B cell (primary cell): ENCODE data around the gene LCT. TPM values are rescaled to one million over a fixed set of nuclear protein-coding genes. Genes with fewer than 3 reads are reported as not detected.

Source experiments
- ATAC-seq: fragments of 200-7000 bp; cut with Tn5 transposase; one replicate; pipeline ENCODE4 v1.10.0; 2021; ENCODE audit warnings: low read depth, mild to moderate bottlenecking, moderate number of reproducible peaks, moderate library complexity
- CTCF ChIA-PET: fragments of 350-600 bp; sonication (Branson Sonifier 250); formaldehyde crosslinking; loops from one replicate; lab custom pipeline; 2021; ENCODE audit warnings: antibody characterized with exemption, inconsistent platforms; lab: Charles Lee
- POLR2A ChIA-PET: fragments of 350-600 bp; sonication (Branson Sonifier 250); formaldehyde crosslinking; loops from one replicate; lab custom pipeline; 2021; ENCODE audit warnings: antibody characterized with exemption; lab: Charles Lee
- DNase-seq: peaks from one replicate; pipeline ENCODE4 v3.0.0; 2013
- H2AFZ ChIP-seq: 2 replicates; pipeline ENCODE4 v1.6.1; 2012; ENCODE audit warnings: mild to moderate bottlenecking, low read depth, low read length; ENCODE audit not compliant: insufficient read depth, poor library complexity, severe bottlenecking
- H3K27ac ChIP-seq, 2 donors: 1 replicate in 1 of 2; 2 replicates in 1 of 2; pipeline ENCODE4 v1.5.1; 2012 to 2013; ENCODE audit warnings: low read length in 2 of 2, mild to moderate bottlenecking in 2 of 2, moderate library complexity in 1 of 2
- H3K27me3 ChIP-seq, 4 experiments: fragments of 200-600 bp in 1 of 4; sonication (generic) in 1 of 4; replicated peaks in 1 of 4; 1 replicate in 2 of 4; 2 replicates in 2 of 4; pipeline versions ENCODE4 v1.6.1 to v1.7.0; 2013 to 2016; ENCODE audit warnings: low read length in 3 of 4, mild to moderate bottlenecking in 2 of 4, mixed read lengths in 1 of 4, moderate library complexity in 1 of 4; ENCODE audit not compliant: insufficient read depth in 4 of 4, control insufficient read depth in 3 of 4; ENCODE audit errors: control extremely low read depth in 1 of 4
- H3K36me3 ChIP-seq, 2 experiments: replicated peaks in 1 of 2; 1 replicate in 1 of 2; 2 replicates in 1 of 2; pipeline versions ENCODE4 v1.6.1 to v1.7.1; 2013; ENCODE audit warnings: low read length in 1 of 2; ENCODE audit not compliant: insufficient read depth in 2 of 2, control insufficient read depth in 1 of 2; ENCODE audit errors: control extremely low read depth in 1 of 2, extremely low read depth in 1 of 2
- H3K4me1 ChIP-seq, 2 donors: fragments of 200-600 bp in 1 of 2; sonication (generic) in 1 of 2; 1 replicate in 1 of 2; 2 replicates in 1 of 2; pipeline versions ENCODE4 v1.5.1 to v1.6.1; 2013 to 2017; ENCODE audit warnings: low read length in 2 of 2; ENCODE audit not compliant: control insufficient read depth in 2 of 2, insufficient read depth in 2 of 2
- H3K4me2 ChIP-seq: replicated peaks from 2 replicates; pipeline ENCODE3; 2012; ENCODE audit warnings: mild to moderate bottlenecking, low read depth, low read length; ENCODE audit not compliant: poor library complexity, severe bottlenecking
- H3K4me3 ChIP-seq, 5 experiments: fragments of 200-600 bp in 1 of 5; sonication (generic) in 1 of 5; 1 replicate in 3 of 5; 2 replicates in 2 of 5; pipeline versions ENCODE4 v1.5.1 to v1.7.0; 2011 to 2016; ENCODE audit warnings: low read length in 4 of 5, mild to moderate bottlenecking in 4 of 5, low read depth in 2 of 5, control low read depth in 1 of 5, moderate library complexity in 1 of 5; ENCODE audit not compliant: insufficient read depth in 1 of 5; ENCODE audit errors: control extremely low read depth in 1 of 5, extremely low read depth in 1 of 5
- H3K79me2 ChIP-seq: fragments of 200-600 bp; sonication (generic); one replicate; pipeline ENCODE4 v1.6.0; 2016; ENCODE audit warnings: low read length; ENCODE audit not compliant: control insufficient read depth, insufficient read depth
- H3K9ac ChIP-seq: fragments of 200-600 bp; sonication (generic); 2 replicates; pipeline ENCODE4 v1.6.1; 2017; ENCODE audit warnings: mild to moderate bottlenecking, low read length, moderate library complexity
- H3K9me3 ChIP-seq, 3 donors: one replicate each; pipeline versions ENCODE4 v1.6.1 to v1.7.1; 2013; ENCODE audit warnings: low read length in 2 of 3; ENCODE audit not compliant: control insufficient read depth in 2 of 3, insufficient read depth in 1 of 3; ENCODE audit errors: control extremely low read depth in 1 of 3
- H4K20me1 ChIP-seq: 2 replicates; pipeline ENCODE4 v1.6.0; 2012; ENCODE audit warnings: mild to moderate bottlenecking, low read length; ENCODE audit not compliant: insufficient read depth, control insufficient read depth, poor library complexity, severe bottlenecking
- H3K27ac Mint-ChIP-seq: one replicate; pipeline ENCODE4 v1.8.0; 2021; ENCODE audit warnings: mixed read lengths
- H3K27me3 Mint-ChIP-seq: one replicate; pipeline ENCODE4 v1.8.0; 2021; ENCODE audit warnings: mixed read lengths
- H3K4me1 Mint-ChIP-seq: one replicate; pipeline ENCODE4 v1.8.0; 2021; ENCODE audit warnings: mixed read lengths
- H3K4me3 Mint-ChIP-seq: one replicate; pipeline ENCODE4 v1.8.0; 2021; ENCODE audit warnings: mixed read lengths
- H3K9me3 Mint-ChIP-seq: one replicate; pipeline ENCODE4 v1.8.0; 2022; ENCODE audit warnings: mixed read lengths; ENCODE audit not compliant: insufficient read depth
- EZH2 ChIP-seq: IDR thresholded peaks from 2 replicates; pipeline ENCODE4 v1.6.1; 2012; ENCODE audit warnings: borderline replicate concordance, low read depth, mild to moderate bottlenecking, moderate library complexity, low read length; ENCODE audit not compliant: insufficient read depth, poor library complexity, severe bottlenecking
- WGBS: methylation state at CpG from one replicate; pipeline ENCODE4 v1.1.5; 2013; ENCODE audit warnings: missing lambda C conversion rate; ENCODE audit not compliant: insufficient coverage; 5-methylcytosine and 5-hydroxymethylcytosine counted together
- intact Hi-C: fragments of 100-400 bp; cut with micrococcal nuclease; formaldehyde crosslinking; loops from one replicate; pipeline ENCODE4 v1.10.0; 2022
- polyA plus RNA-seq: library from polyadenylated mRNA; depleted of rRNA; stranded (reverse); fragments of >200 nt; gene quantifications from 2 replicates; pipeline ENCODE4 v1.2.3, GENCODE V29; 2012
- total RNA-seq, 2 donors: library from RNA; stranded (reverse); fragments of 120-200 nt in 1 of 2; gene quantifications; 1 replicate in 1 of 2; 2 replicates in 1 of 2; pipeline versions ENCODE4 v1.2.3 to v1.2.4, GENCODE V29; 2013 to 2022
- TF ChIP-seq, protein P1 (sequence below): fragments of 200-600 bp; IDR thresholded peaks from one replicate; pipeline ENCODE4 v1.8.0; 2022; ENCODE audit warnings: antibody characterized with exemption, mild to moderate bottlenecking

LCT gene
- total and polyA plus RNA-seq, 2 donors (not counting 1 experiment from before 2014, with no cell fraction given): 0.03 to 0.07 TPM

DNA sequence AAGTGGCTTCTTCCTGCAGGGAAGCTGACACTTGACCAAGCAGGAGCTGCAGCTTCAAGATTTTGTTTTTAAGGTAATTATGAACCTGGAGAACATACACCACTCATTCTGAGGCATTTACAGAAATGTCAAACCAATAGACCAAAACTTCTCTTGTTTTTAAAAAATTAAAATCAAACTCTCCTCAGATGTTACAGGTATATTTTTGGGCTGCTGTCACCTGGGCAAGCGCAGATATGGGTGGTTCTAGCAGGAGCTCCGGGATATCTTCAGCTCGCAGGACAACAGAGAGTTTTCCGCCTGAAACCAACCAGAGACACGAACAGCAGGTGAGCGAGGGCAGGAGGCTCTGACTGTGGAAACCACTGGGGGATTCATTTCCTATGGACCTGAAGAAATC lies 4.1 kb downstream of the LCT start:
- POLR2A ChIA-PET: no interaction called here
- Mint-ChIP-seq H3K9me3 (no peaks in the 10 kb centered on the region), H3K4me3 (no peak overlapping the region), H3K4me1 (no peaks in the 10 kb centered on the region), H3K27me3 (no peaks in the 10 kb centered on the region), H3K27ac (no peak overlapping the region)
- TF ChIP-seq EZH2: no peak
- TF ChIP-seq, protein P1, sequence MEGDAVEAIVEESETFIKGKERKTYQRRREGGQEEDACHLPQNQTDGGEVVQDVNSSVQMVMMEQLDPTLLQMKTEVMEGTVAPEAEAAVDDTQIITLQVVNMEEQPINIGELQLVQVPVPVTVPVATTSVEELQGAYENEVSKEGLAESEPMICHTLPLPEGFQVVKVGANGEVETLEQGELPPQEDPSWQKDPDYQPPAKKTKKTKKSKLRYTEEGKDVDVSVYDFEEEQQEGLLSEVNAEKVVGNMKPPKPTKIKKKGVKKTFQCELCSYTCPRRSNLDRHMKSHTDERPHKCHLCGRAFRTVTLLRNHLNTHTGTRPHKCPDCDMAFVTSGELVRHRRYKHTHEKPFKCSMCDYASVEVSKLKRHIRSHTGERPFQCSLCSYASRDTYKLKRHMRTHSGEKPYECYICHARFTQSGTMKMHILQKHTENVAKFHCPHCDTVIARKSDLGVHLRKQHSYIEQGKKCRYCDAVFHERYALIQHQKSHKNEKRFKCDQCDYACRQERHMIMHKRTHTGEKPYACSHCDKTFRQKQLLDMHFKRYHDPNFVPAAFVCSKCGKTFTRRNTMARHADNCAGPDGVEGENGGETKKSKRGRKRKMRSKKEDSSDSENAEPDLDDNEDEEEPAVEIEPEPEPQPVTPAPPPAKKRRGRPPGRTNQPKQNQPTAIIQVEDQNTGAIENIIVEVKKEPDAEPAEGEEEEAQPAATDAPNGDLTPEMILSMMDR: no peak
- Histone ChIP-seq H3K79me2 (no peaks in the 10 kb centered on the region), H2AFZ (no peak overlapping the region), H3K4me1 (no peaks in the 10 kb centered on the region), H3K27ac (no peak overlapping the region), H3K4me2 (no peak overlapping the region), H4K20me1 (no peaks in the 10 kb centered on the region), H3K27me3 (no peaks in the 10 kb centered on the region), H3K9ac (no peak overlapping the region), H3K4me3 (no peak overlapping the region), H3K36me3 (no peaks in the 10 kb centered on the region), H3K9me3 (no peaks in the 10 kb centered on the region)
- intact Hi-C loops: no loop called here
- CTCF ChIA-PET: no interaction called here
- DNase-seq: no peak
- ATAC-seq: no peak
- 94% methylated on average over 6 of the region's 6 CpGs for WGBS

DNA sequence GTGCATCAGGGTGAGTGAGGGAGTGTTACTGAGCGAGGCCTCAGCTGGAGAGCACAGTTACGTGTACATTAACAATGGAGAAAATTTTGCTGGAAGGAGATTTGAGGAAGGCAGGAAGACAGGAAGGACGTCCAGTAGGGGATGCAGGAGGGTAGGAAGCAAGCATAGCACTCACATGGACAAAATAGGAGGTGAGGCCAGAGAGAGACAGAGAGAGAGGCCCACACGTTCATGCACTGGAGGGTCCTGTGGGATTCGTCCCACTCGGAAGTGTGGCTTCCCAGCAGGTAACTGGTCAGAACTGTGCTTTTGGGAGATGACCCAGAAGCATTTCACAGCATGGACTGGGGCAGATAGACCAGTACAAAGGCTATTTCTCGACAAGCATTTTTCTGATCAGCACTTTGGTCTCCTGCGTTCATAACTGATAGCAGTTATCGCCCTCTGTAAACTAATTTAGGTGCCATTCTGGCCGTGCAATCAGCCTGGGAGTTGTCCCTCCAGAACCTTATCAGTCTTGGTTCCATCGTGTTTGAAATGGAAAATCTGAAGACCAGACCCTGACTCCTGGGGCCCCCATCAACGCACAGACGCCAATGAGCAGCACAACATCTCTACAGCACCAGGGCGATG lies 5.7 kb downstream of the LCT start:
- Histone ChIP-seq H3K9me3 (no peaks in the 10 kb centered on the region), H3K79me2 (no peaks in the 10 kb centered on the region), H3K36me3 (no peaks in the 10 kb centered on the region), H3K4me1 (no peaks in the 10 kb centered on the region), H3K4me2 (no peak overlapping the region), H3K27ac (no peak overlapping the region), H2AFZ (no peak overlapping the region), H3K4me3 (no peak overlapping the region), H3K27me3 (no peaks in the 10 kb centered on the region), H4K20me1 (no peaks in the 10 kb centered on the region), H3K9ac (no peak overlapping the region)
- WGBS: 87% methylated on average over 14 of the region's 14 CpGs
- no peak for ATAC-seq
- TF ChIP-seq EZH2: no peak
- TF ChIP-seq, protein P1: no peak
- intact Hi-C loops: no loop called here
- ChIA-PET CTCF (no interaction called here), POLR2A (no interaction called here)
- DNase-seq: no peak
- H3K4me1 Mint-ChIP-seq: no peaks in the 10 kb centered on the region
- H3K27me3 Mint-ChIP-seq: no peaks in the 10 kb centered on the region
- no peak overlapping the region for H3K27ac Mint-ChIP-seq
- H3K4me3 Mint-ChIP-seq: no peak overlapping the region
- H3K9me3 Mint-ChIP-seq: no peaks in the 10 kb centered on the region
